ENCODE results near the gene NFKBIB.
A peak's percentile ranks its signal among the peaks of the same experiment; 100 is the strongest.

The NFKBIB gene

GRCh38 chr19:38911388-38912001, 11.7 kb downstream of the NFKBIB start:
- H3K27ac ChIP-seq: no peak overlapping the region
- ChIA-PET POLR2A (ENCODE audit: low non-redundant PET) (no interaction called here), CTCF (no interaction called here)
- DNase-seq (ENCODE audit: low spot score): no peak
- TF ChIP-seq CTCF (conservative IDR thresholded peaks at IDR 0.05; ENCODE audit: low read depth): no peak

DNA sequence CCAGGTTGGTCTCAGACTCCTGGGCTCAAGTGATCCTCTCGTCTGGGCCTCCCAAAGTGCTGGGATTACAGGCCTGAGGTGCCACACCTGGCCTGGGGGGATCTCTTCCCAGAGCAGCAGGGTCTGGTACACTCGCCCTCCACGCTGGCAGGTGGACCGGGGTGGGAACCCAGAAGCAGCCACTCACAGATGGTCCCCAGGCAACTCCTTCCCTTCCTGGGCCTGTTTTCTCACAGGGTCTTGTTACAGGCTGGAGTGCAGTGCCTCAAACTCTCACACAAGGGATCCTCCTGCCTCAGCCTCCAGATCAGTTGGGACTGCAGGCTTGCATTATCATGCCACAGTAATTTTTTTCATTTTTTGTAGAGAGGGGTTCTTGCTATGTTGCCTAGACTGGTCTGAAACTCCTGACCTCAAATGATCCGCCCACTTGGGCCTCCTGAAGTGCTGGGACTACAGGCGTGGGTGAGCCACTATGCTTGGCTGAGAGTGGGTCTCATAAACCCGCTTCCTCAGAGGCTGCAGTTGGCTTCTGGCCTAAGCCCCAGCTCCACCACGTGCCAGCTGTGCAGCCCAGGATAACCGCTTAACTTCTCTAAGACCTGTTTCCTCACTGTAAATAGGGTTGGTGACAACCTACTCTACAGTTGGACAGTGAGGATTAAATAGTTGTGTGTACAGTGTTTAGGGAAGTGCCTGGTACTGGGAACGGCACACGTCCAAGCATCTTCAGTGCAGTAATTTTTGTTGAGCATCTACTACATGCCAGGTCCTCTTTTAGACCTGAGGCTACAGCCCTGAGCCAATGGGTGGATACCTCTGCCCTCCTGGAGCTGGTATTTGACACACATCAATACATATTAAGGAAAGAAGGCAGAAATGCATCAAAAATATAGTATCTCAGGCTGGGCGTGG, 13.1 kb downstream of the NFKBIB start:
- no peak for DNase-seq (ENCODE audit: low spot score)
- POLR2A ChIA-PET (ENCODE audit: low non-redundant PET): no interaction called here
- no peak for TF ChIP-seq CTCF (conservative IDR thresholded peaks at IDR 0.05; ENCODE audit: low read depth)
- CTCF ChIA-PET: no interaction called here
- no peak overlapping the region for H3K27ac ChIP-seq

DNA sequence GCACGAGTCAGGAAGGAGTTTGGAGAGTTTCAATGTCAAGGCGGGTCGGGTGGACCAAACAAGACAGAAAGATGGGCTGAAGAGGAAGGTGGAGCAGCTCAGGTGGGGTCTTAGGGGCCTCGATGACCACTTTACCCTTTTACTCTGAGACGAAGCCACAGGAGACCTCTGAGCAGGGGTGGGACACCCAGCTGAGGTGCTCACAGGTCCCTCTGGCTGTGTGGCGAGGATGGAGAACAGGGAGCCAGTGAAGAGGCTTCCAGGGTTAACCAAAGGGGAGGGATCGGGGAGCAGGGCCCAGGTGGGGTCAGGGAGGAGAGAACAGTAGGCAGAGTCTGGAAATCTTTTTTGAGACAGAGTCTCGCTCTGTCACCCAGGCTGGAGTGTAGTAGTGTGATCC, 14.2 kb downstream of the NFKBIB start:
- POLR2A ChIA-PET (ENCODE audit: low non-redundant PET): no interaction called here
- no peak for DNase-seq (ENCODE audit: low spot score)
- TF ChIP-seq CTCF (conservative IDR thresholded peaks at IDR 0.05; ENCODE audit: low read depth): no peak
- no peak overlapping the region for H3K27ac ChIP-seq
- CTCF ChIA-PET: no interaction called here

- no peak overlapping the region; the same call in 1 of the 2 replicates for H3K27ac ChIP-seq
- ChIA-PET CTCF (interaction anchor here (0.5 to 0.6 kb wide), 3 partner anchors 15 to 44 kb away, joined by 3 to 5 read pairs (median 4); no protein-coding TSS in a partner anchor), POLR2A (ENCODE audit: low non-redundant PET) (no interaction called here)
- DNase-seq (ENCODE audit: low spot score): no peak
- no peak for TF ChIP-seq CTCF (conservative IDR thresholded peaks at IDR 0.05; ENCODE audit: low read depth)
Observed at GRCh38 chr19:38915329-38916321, 15.9 kb downstream of the NFKBIB start.

GRCh38 chr19:38917516-38917915, 17.7 kb downstream of the NFKBIB start:
- CTCF ChIA-PET: interaction anchor here (0.7 kb wide), 2 partner anchors 318 to 683 kb away, joined by 3 read pairs; no protein-coding TSS in a partner anchor
- POLR2A ChIA-PET (ENCODE audit: low non-redundant PET): no interaction called here
- H3K27ac ChIP-seq: peak overlapping the region; percentile 41
- no peak for TF ChIP-seq CTCF (conservative IDR thresholded peaks at IDR 0.05; ENCODE audit: low read depth)
- no peak for DNase-seq (ENCODE audit: low spot score)

Data from RWPE1 (cell line).